ENCODE data around the gene GMDS. TPM values are rescaled to one million over a fixed set of nuclear protein-coding genes. Genes with fewer than 3 reads are reported as not detected.
A peak's percentile ranks its signal among the peaks of the same experiment; 100 is the strongest.

GMDS gene
- total and polyA plus RNA-seq, 11 donors = 4.5 to 10.7 (median 7.0) TPM

DNA sequence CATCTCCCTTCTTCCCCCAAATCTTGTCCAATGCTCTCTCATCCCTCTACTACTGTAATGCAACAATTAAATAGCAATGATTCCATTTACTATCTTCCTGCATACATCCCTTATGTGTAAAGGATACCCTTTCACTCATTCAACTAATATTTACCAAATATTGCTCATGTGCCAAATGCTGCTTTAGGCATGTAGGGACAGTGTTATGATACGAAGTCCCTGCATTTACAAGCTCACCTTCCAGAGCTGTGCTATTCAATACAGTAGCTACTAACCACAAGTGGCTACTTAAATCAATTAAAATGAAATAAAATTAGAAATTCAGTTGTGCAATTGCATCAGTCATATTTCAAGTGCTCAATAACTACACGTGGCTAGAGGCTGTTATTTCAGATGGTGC, 41.1 kb downstream of the GMDS start:
- intact Hi-C loops (cut with DNase I) = loop anchor here in 3 of 10 donors (10.0 kb wide), 2 partner anchors 151 to 431 kb away; no protein-coding TSS in a partner anchor
- TF ChIP-seq POLR2A (IDR thresholded peaks at IDR 0.05) (no peak), CTCF (IDR thresholded peaks at IDR 0.05) (no peak)

GRCh38 chr6:2203264-2203663, 42.1 kb downstream of the GMDS start:
- H3K36me3 ChIP-seq = no peaks in the 10 kb centered on the region
- no peak overlapping the region for H3K4me3 ChIP-seq
- ATAC-seq = peak; percentile 60 to 95 (median 66)
- H3K27ac ChIP-seq = peak overlapping the region in 8 of 12 donors; percentile 4 to 72 (median 40)
- H3K9me3 ChIP-seq = peaks cover 0 to 3% (median 0%) of the 10 kb centered on the region in 12 donors
- TF ChIP-seq CTCF (IDR thresholded peaks at IDR 0.05) (no peak), POLR2A (IDR thresholded peaks at IDR 0.05) (no peak)
- H3K27me3 ChIP-seq = no peaks in the 10 kb centered on the region
- DNase-seq = no peak
- WGBS, 4 donors = 42 to 68% (median 53%) methylated on average over 3 of the region's 3 CpGs
- intact Hi-C loops (cut with DNase I) = loop anchor here in 3 of 10 donors (10.0 kb wide), 2 partner anchors 152 to 432 kb away; no protein-coding TSS in a partner anchor
- peaks cover 0 to 14% (median 5%) of the 10 kb centered on the region in 12 donors for H3K4me1 ChIP-seq

More for the DNA sequence above, 41.1 kb downstream of the GMDS start:
- no peak overlapping the region for H3K4me3 ChIP-seq
- ATAC-seq (no peak), DNase-seq (no peak)
- no peaks in the 10 kb centered on the region for H3K36me3 ChIP-seq
- no peaks in the 10 kb centered on the region for H3K27me3 ChIP-seq
- H3K4me1 ChIP-seq = peaks cover 0 to 14% (median 5%) of the 10 kb centered on the region in 12 donors
- 89 to 95% (median 94%) methylated on average over 2 of the region's 2 CpGs for WGBS, 4 donors
- no peak overlapping the region for H3K27ac ChIP-seq
- H3K9me3 ChIP-seq = peaks cover 0 to 3% (median 0%) of the 10 kb centered on the region in 12 donors

DNA sequence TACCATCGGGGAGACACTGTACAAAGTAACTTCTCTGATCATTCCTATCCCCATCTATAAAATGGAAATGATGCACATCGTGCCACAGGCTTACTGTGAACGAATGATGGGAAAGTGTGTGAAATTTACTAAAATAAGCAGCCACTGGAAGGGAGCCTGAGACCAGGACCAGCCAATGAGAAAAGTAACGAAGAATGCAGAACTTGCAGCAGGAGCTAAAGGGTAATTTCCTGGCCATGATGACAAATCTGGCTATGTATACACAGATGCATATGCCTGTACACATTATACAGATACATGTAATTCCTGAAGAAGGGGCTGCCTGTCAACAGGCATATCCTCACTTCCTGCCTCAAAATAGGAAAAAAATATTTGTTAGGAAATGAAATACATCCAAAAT, 47.4 kb downstream of the GMDS start:
- ATAC-seq = no peak
- TF ChIP-seq CTCF (IDR thresholded peaks at IDR 0.05) = no peak
- Histone ChIP-seq H3K27me3 (no peaks in the 10 kb centered on the region), H3K27ac (no peak overlapping the region), H3K4me1 (peaks cover 0 to 27% (median 9%) of the 10 kb centered on the region in 12 donors), H3K4me3 (no peak overlapping the region), H3K9me3 (no peaks in the 10 kb centered on the region), H3K36me3 (no peaks in the 10 kb centered on the region)
- DNase-seq = no peak
- intact Hi-C loops (cut with DNase I) = loop anchor here in 9 of 10 donors (2.0 to 10.0 kb wide), 10 partner anchors 73 to 601 kb away; no protein-coding TSS in a partner anchor
- 87 to 94% (median 92%) methylated on average over 4 of the region's 4 CpGs for WGBS, 4 donors

DNA sequence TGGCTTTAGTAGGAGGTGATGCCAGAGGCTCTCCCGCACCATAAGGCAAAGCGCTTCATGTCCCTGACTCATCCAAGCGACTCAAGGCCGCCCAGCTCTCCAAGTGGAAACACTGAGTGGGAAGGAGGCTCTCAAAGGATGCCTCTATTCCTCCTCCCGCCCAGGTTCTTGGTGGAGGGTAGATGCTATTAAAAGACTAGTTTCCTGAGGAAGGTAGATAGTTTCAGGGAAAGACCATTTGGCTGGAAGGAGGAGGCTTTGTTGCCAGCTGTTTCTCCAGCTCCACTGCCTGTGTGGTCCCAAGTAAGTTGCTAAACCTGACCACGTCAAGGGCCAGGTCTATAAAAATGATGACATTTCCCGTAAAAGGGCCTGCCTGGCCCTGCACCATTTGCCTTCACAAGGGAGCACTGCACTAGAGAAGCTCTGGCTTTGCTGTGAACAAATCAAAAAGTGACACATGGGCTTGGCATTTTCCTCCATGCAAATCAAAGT, 48.2 kb downstream of the GMDS start:
- Histone ChIP-seq H3K4me1 (peaks cover 0 to 21% (median 7%) of the 10 kb centered on the region in 12 donors), H3K27ac (no peak overlapping the region), H3K9me3 (no peaks in the 10 kb centered on the region), H3K4me3 (no peak overlapping the region), H3K27me3 (no peaks in the 10 kb centered on the region), H3K36me3 (no peaks in the 10 kb centered on the region)
- ATAC-seq (peak in 3 of 4 donors; percentile 62 to 83 (median 81)), DNase-seq (peak in 2 of 5 donors; percentile 12 to 35)
- TF ChIP-seq CTCF (IDR thresholded peaks at IDR 0.05) (no peak), POLR2A (IDR thresholded peaks at IDR 0.05) (no peak)
- WGBS, 4 donors = 64 to 77% (median 69%) methylated on average over 7 of the region's 7 CpGs
- intact Hi-C loops (cut with DNase I) = loop anchor here in 9 of 10 donors (2.0 to 10.0 kb wide), 10 partner anchors 72 to 600 kb away; no protein-coding TSS in a partner anchor

Measured in heart left ventricle (tissue), 16 donors.